ENCODE measurements around the gene MPND. TPM values are rescaled to one million over a fixed set of nuclear protein-coding genes. Genes with fewer than 3 reads are reported as not detected.

MPND gene
- total RNA-seq, 1 experiment from 2014 or later: 24.3 TPM

- no peaks in the 10 kb centered on the region for H3K9me2 ChIP-seq (ENCODE audit: insufficient read depth)
- H3K4me3 ChIP-seq (replicated peaks in 1 of 2; ENCODE audit: low read depth in 1 of 2, low read length in 2 of 2): no peak overlapping the region
- ChIA-PET RAD21 (ENCODE audit: low non-redundant PET in 1 of 2, low total read pairs in 2 of 2, uncharacterized antibody in 2 of 2, unreplicated experiment in 2 of 2) (no interaction called here), CTCF (no interaction called here), POLR2A (no interaction called here)
- H4K20me1 ChIP-seq (ENCODE audit: insufficient read depth): peaks cover 19% of the 10 kb centered on the region
- H3K9me3 ChIP-seq (ENCODE audit: control insufficient read depth in 1 of 2, insufficient read depth in 1 of 2, low read depth in 1 of 2, low read length in 2 of 2): no peaks in the 10 kb centered on the region
- TSS peak; percentile 10 for BruUV-seq (replicated peaks)
- H3K36me3 ChIP-seq (ENCODE audit: control insufficient read depth in 1 of 2, insufficient read depth in 2 of 2, low read length in 2 of 2): peaks cover 7 to 28% of the 10 kb centered on the region in 2 experiments
- peaks cover 9 to 30% of the 10 kb centered on the region in 2 experiments for H3K4me1 ChIP-seq (ENCODE audit: control insufficient read depth in 1 of 2, insufficient read depth in 2 of 2, low read length in 2 of 2)
- DNase-seq (ENCODE audit: low read depth, low spot score): no peak
- peaks cover 85% of the 10 kb centered on the region for H3K79me2 ChIP-seq (ENCODE audit: insufficient read depth, low read length)
- no peak overlapping the region for H3K9ac ChIP-seq (ENCODE audit: low read length)
- ATAC-seq: no peak
- H3K27me3 ChIP-seq (ENCODE audit: insufficient read depth, low read length): no peaks in the 10 kb centered on the region
- no peak overlapping the region for H3K4me2 ChIP-seq (ENCODE audit: low read length)
- H3K27ac ChIP-seq (ENCODE audit: low read depth, low read length): no peak overlapping the region
- no peak overlapping the region for H2AFZ ChIP-seq (ENCODE audit: low read depth, low read length, poor library complexity, severe bottlenecking)
- TF ChIP-seq POLR2A (IDR thresholded peaks at IDR 0.05; ENCODE audit: borderline replicate concordance, extremely low read depth, insufficient read depth, insufficient read length) (no peak), EGR1 (IDR thresholded peaks at IDR 0.05; ENCODE audit: low read depth) (no peak), SP1 (IDR thresholded peaks at IDR 0.05; ENCODE audit: low read depth) (no peak)
- intact Hi-C loops (cut with micrococcal nuclease): no loop called here
Measured at GRCh38 chr19:4405977-4406376, 62.6 kb downstream of the MPND start.

DNA sequence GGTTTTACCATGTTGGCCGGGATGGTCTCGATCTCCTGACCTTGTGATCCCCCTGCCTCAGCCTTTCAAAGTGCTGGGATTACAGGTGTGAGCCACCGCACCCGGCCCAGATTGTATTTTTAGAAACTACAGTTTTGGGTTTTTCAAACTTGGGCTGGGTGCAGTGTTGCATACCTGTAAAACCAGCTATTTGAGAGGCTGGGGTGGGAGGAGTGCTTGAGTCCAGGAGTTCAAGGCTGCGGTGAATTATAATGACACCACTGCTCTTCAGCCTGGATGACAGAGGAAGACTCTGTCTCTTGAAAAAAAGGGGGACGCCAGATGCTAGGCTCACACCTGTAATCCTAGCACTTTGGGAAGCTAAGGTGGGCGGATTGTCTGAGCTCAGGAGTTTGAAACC, 63.3 kb downstream of the MPND start:
- Histone ChIP-seq H2AFZ (ENCODE audit: low read depth, low read length, poor library complexity, severe bottlenecking) (no peak overlapping the region), H3K4me3 (replicated peaks in 1 of 2; ENCODE audit: low read depth in 1 of 2, low read length in 2 of 2) (no peak overlapping the region), H3K4me1 (ENCODE audit: control insufficient read depth in 1 of 2, insufficient read depth in 2 of 2, low read length in 2 of 2) (peaks cover 6 to 24% of the 10 kb centered on the region in 2 experiments), H3K27me3 (ENCODE audit: insufficient read depth, low read length) (no peaks in the 10 kb centered on the region), H3K36me3 (ENCODE audit: control insufficient read depth in 1 of 2, insufficient read depth in 2 of 2, low read length in 2 of 2) (peaks cover 7 to 32% of the 10 kb centered on the region in 2 experiments), H3K79me2 (ENCODE audit: insufficient read depth, low read length) (peaks cover 91% of the 10 kb centered on the region), H3K9me2 (ENCODE audit: insufficient read depth) (no peaks in the 10 kb centered on the region), H3K9ac (ENCODE audit: low read length) (no peak overlapping the region), H3K27ac (ENCODE audit: low read depth, low read length) (no peak overlapping the region), H4K20me1 (ENCODE audit: insufficient read depth) (peaks cover 19% of the 10 kb centered on the region), H3K4me2 (ENCODE audit: low read length) (no peak overlapping the region), H3K9me3 (ENCODE audit: control insufficient read depth in 1 of 2, insufficient read depth in 1 of 2, low read depth in 1 of 2, low read length in 2 of 2) (no peaks in the 10 kb centered on the region)
- RAD21 ChIA-PET (ENCODE audit: low non-redundant PET in 1 of 2, low total read pairs in 2 of 2, uncharacterized antibody in 2 of 2, unreplicated experiment in 2 of 2): no interaction called here
- DNase-seq (ENCODE audit: low read depth, low spot score): no peak
- TF ChIP-seq POLR2A (IDR thresholded peaks at IDR 0.05; ENCODE audit: borderline replicate concordance, extremely low read depth, insufficient read depth, insufficient read length) (no peak), REST (IDR thresholded peaks at IDR 0.05; ENCODE audit: low read depth) (no peak), TCF7L2 (IDR thresholded peaks at IDR 0.05; ENCODE audit: borderline replicate concordance, extremely low read depth, insufficient read depth, insufficient read length) (no peak), ELF1 (IDR thresholded peaks at IDR 0.05; ENCODE audit: borderline replicate concordance, low read depth) (no peak), SIN3A (IDR thresholded peaks at IDR 0.05; ENCODE audit: low read depth) (no peak), RAD21 (IDR thresholded peaks at IDR 0.05; ENCODE audit: low read depth) (no peak)
- TF ChIP-seq, protein P1, sequence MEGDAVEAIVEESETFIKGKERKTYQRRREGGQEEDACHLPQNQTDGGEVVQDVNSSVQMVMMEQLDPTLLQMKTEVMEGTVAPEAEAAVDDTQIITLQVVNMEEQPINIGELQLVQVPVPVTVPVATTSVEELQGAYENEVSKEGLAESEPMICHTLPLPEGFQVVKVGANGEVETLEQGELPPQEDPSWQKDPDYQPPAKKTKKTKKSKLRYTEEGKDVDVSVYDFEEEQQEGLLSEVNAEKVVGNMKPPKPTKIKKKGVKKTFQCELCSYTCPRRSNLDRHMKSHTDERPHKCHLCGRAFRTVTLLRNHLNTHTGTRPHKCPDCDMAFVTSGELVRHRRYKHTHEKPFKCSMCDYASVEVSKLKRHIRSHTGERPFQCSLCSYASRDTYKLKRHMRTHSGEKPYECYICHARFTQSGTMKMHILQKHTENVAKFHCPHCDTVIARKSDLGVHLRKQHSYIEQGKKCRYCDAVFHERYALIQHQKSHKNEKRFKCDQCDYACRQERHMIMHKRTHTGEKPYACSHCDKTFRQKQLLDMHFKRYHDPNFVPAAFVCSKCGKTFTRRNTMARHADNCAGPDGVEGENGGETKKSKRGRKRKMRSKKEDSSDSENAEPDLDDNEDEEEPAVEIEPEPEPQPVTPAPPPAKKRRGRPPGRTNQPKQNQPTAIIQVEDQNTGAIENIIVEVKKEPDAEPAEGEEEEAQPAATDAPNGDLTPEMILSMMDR (IDR thresholded peaks at IDR 0.05 in 2 of 3, conservative IDR thresholded peaks at IDR 0.05 in 1 of 3; ENCODE audit: borderline replicate concordance in 1 of 3, insufficient read depth in 1 of 3, low read depth in 2 of 3, low read length in 2 of 3): no peak
- TF ChIP-seq, protein P2, sequence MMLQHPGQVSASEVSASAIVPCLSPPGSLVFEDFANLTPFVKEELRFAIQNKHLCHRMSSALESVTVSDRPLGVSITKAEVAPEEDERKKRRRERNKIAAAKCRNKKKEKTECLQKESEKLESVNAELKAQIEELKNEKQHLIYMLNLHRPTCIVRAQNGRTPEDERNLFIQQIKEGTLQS (IDR thresholded peaks at IDR 0.05): no peak
- no TSS peak for BruUV-seq (replicated peaks)
- intact Hi-C loops (cut with micrococcal nuclease): no loop called here
- POLR2A ChIA-PET: no interaction called here
- no peak for ATAC-seq
- CTCF ChIA-PET: no interaction called here
